ENCODE measurements around the gene MOB1A.
A peak's percentile ranks its signal among the peaks of the same experiment; 100 is the strongest.
"Not testable (repeated sequence)": the region's sequence is repeated elsewhere in the genome, so short reads cannot be mapped to it uniquely, and the experiment has no call there.

Gene MOB1A

GRCh38 chr2:74147727-74148456 is 30.8 kb downstream of the MOB1A start, which contains the start of gene BOLA3:
Gene BOLA3 (minus strand): TSS chr2:74147912. CDS start chr2:74147874, 38 bp downstream.
- peak; percentile 93 for DNase-seq

- DNase-seq: peak; percentile 67
Observed at GRCh38 chr2:74146929-74147726, 31.6 kb downstream of the MOB1A start.

- no peak for DNase-seq
Observed at GRCh38 chr2:74142340-74142739, 36.3 kb downstream of the MOB1A start.

GRCh38 chr2:74138600-74139323 is 39.9 kb downstream of the MOB1A start:
- DNase-seq: no peak

GRCh38 chr2:74137651-74138599 is 40.8 kb downstream of the MOB1A start:
- DNase-seq: no peak

- DNase-seq: no peak
Observed at GRCh38 chr2:74131901-74132300, 46.8 kb downstream of the MOB1A start.

- no peak for DNase-seq
Observed at GRCh38 chr2:74130211-74130995, 48.3 kb downstream of the MOB1A start.

GRCh38 chr2:74128206-74128605 is 50.5 kb downstream of the MOB1A start:
- DNase-seq: no peak

GRCh38 chr2:74123955-74124354 is 54.7 kb downstream of the MOB1A start:
- DNase-seq: not testable (repeated sequence)

- DNase-seq: not testable (repeated sequence)
Observed at GRCh38 chr2:74121846-74122245, 56.8 kb downstream of the MOB1A start.

- peak; percentile 93 for DNase-seq
Observed at GRCh38 chr2:74119912-74120825, 58.5 kb downstream of the MOB1A start.

- DNase-seq: peak; percentile 30
Observed at GRCh38 chr2:74119339-74119738, 59.3 kb downstream of the MOB1A start.

- no peak for DNase-seq
Observed at GRCh38 chr2:74111380-74111779, 67.3 kb downstream of the MOB1A start.

- no peak for DNase-seq
Observed at GRCh38 chr2:74110537-74110936, 68.1 kb downstream of the MOB1A start.

GRCh38 chr2:74109551-74109950 is 69.1 kb downstream of the MOB1A start:
- no peak for DNase-seq

- DNase-seq: no peak
Observed at GRCh38 chr2:74107071-74107470, 71.6 kb downstream of the MOB1A start.

- DNase-seq: no peak
Observed at GRCh38 chr2:74105413-74105812, 73.3 kb downstream of the MOB1A start.

GRCh38 chr2:74104839-74105238 is 73.8 kb downstream of the MOB1A start:
- no peak for DNase-seq

- no peak for DNase-seq
Observed at GRCh38 chr2:74103763-74104162, 74.9 kb downstream of the MOB1A start.

Data from suppressor macrophage treated with lipopolysaccharide for 4 hours (primary cell).